Inflammatory macrophage (primary cell): Measurements from ENCODE around the gene CACNA1I.

Experiments
- DNase-seq, 2 donors: peaks; one replicate each; pipeline ENCODE4 v3.0.0-alpha.2; 2020 to 2022

CACNA1I gene

DNA sequence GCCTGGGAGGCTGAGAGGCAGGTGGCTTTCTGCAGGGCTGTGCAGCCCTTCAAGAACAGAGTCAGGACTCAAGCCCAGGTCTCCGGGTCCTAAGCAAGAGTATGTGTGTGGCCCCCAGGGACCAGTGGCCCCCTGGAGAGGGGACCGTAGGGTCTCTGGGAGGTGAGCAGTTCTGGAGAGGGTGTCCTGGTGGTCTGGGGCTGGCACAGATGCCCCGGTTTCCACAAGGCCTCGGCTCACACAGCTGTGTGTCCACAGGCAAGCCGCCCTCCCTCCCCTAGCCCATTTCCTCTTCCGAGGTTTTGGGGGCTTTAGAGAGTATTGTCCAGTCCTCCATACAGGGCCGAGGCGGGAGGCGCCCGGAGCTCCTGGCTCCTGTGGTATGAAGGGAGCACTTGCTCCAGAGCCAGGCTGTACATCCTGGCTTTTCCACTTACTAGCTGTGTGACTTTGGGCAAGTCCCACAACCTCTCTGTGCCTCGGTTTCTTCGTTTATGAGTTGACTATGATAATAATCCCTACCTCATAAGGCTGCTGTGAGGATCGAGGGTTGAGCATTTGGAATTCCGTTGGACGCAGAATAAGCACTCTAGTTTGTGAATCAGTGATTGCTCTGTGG lies 34.6 kb upstream of the CACNA1I start:
- no peak for DNase-seq

DNA sequence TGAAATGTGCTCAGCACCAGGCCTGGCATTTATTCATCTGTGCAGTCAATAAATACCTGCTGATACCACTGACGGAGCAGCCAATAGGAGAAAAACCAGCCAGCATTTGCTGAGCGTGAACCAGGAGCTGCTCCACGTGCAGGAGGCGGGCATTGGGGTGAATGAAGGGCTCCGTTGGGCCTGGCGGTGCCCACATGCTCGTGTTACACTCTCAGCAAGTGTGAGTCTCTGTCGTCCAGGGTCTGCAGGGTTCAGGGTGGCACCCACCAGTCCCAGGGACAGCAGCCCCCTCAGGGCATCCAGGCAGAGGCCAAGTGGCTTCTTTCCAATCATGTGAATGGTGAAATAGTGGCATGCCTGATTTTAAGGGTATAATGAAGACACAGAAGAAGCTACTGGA lies 33.8 kb upstream of the CACNA1I start:
- DNase-seq, result no peak

- DNase-seq, result no peak
Measured at GRCh38 chr22:39537975-39538374, 32.6 kb upstream of the CACNA1I start.

DNA sequence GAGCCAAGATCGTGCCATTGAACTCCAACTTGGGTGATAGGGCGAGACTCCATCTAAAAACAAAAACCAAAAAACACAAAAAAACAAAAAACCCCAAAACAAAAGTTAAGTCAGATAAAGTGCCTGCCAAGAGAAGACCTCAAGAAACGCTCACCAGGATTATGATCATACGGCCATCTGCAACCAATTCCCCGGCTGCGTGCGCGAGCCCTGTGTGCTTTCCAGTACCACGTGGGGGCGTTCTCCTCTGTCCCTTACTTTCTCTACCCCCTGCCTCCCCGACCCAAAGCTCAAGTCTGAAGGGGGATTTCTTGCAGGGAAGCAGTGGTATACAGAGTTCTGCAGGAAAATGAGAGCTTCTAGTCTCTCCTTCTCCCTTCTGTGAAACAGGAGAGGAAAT lies 27.5 kb upstream of the CACNA1I start:
- DNase-seq, result no peak

- DNase-seq, result peak; percentile 10 to 43
Measured at GRCh38 chr22:39545386-39546365, 24.9 kb upstream of the CACNA1I start.

DNA sequence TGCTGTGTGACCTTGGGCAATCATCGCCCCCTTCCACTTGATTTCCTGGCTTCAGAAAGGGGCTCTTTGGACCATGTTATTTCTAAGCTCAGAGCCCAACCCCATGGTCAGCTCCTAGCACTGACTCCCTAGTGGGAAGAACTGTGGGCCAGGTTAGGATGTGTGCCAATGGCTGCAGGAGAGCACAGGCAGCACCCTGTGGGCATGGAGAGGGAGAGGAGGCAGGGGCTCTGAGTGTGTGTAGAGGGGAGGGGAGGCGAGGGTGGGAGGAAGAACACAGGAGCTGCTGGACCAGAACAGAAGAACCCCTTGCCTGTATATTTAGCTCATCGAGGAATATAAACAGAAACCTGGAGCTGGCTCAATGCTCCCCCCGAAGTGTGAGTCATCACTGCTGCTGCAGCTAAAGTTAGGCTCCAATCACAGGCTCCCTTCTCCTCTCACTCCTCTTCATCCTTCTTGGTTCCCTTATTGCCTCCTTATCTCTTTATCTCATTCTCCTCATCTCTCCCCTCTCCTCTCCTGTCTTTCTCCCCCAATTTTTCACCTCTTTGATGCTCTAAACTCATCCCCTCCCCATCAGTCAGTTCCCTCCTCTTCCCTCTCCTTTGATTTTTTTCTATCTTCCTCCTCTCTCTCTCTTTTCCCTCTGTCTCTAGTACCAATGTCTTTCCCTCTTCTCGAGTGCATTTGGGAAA lies 23.5 kb upstream of the CACNA1I start:
- no peak for DNase-seq

- no peak for DNase-seq
Measured at GRCh38 chr22:39547587-39547947, 23.0 kb upstream of the CACNA1I start.

- DNase-seq, result no peak
Measured at GRCh38 chr22:39553429-39553828, 17.1 kb upstream of the CACNA1I start.

GRCh38 chr22:39554151-39554550 lies 16.4 kb upstream of the CACNA1I start:
- no peak for DNase-seq

DNA sequence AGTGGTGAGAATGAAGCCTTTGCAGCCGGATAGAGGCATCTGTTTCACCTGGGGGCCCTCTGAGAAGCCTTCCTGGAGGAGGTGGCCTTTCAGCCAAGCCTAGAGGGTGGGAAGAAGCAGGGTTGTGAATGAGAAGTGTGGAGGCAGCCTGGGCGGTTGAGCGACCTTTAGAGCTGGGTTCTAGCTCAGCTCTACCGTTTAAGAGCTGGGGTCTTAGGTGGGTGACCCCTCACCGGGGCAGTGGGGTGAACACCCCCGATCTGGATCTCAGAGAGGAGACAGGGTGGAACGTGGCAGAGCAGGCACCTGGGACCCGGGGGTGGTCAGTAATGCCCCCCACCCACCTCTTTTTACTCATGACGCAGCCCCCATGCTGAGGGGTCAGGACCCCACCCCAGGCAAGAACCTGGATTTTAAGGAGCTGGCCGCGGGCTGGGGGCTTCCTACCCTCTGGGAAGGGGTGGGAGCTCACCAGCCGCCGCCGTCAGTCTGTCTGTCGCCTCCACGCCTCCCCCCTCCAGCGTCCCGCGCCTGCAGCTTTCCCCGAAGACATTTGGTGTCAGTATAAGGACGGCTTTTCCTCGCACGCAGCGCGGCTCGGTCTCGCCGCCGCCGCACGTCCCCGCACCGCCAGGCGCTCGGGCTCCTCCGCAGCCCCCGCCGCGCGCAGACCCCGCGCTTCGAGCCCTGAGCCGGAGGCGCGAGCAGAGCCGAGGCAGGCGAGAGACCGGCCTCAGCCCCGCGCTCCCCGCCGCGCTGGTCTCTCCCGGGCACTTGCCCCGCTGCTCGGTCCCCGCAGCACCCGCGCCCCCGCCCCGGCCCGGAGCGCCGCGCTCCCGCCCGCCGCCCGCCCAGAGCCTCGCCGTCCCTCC lies 13.3 kb upstream of the CACNA1I start:
- no peak for DNase-seq

GRCh38 chr22:39558254-39558727 lies 12.3 kb upstream of the CACNA1I start:
- DNase-seq, result no peak

DNA sequence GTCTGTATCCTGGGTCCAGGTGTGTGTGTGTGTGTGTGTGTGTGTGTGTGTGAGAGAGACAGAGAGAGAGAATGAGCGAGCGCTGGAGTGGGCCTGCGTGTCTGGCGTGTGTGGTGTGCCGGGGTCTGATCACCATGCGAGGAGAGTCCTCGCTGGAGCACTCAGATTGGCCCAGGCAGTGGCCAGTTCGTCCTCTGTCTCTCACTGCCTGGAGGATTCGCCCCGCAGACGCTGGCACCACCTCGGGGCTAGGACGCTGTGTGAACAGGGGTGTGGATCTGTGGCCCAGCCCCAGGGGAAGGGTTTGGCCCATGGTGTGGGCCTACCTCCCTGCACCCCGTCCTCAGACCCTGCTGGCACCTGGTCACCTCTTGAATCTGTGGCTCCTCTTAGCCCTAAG lies 11.6 kb upstream of the CACNA1I start:
- no peak for DNase-seq

DNA sequence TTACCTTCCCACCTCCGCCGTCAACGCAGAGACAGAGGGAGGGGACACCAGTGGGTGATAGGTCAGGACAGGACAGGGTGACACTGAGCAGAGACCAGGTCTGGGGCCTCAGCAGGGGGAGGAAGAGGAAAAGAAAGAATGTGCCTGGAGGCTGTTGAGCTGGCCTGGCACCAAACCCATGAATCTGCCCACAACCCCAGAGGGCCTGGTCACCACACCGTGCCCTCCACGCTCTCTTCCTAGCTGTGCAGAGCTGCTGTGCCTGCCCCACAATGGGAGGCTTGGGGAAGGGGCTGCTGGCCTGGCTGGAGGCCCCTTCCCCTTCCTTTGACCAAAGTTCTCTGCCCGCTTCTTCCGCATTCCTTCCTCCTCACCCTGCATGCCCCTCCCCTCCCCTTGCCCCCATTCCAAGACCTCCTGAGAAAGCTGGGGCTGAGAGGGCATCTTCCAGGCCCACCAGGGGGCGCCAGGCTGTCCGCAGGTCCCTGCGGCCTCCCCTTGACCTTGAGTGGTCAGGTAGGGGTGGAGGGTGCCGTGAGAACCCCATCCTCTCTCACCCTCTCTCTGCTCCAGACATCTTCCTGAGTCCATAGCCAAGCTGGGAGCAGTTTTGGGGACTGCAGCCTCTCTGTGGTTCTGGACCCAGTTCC lies 11.0 kb upstream of the CACNA1I start:
- no peak for DNase-seq

DNA sequence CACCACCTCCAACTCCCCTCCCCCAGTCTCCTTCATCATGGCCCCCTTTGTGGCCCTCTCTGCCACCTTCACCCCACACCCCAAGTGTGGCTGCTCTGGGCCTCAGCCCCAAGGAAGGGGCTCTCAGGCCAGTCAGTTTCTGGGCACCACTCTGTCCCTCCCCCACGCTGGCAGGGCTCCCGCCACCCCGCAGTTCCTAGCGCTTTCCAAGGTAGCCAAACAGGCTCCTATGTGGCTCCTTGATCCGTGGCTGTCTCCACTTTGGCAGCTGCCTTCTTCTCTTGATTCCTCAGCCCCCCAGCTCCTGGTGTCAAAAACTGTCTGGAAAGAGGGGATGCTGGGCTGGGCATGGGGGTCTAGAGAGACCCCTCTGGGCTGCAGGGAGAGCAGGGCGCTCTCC lies 10.4 kb upstream of the CACNA1I start:
- DNase-seq, result no peak

- DNase-seq, result no peak
Measured at GRCh38 chr22:39562839-39563489, 7.6 kb upstream of the CACNA1I start.

DNA sequence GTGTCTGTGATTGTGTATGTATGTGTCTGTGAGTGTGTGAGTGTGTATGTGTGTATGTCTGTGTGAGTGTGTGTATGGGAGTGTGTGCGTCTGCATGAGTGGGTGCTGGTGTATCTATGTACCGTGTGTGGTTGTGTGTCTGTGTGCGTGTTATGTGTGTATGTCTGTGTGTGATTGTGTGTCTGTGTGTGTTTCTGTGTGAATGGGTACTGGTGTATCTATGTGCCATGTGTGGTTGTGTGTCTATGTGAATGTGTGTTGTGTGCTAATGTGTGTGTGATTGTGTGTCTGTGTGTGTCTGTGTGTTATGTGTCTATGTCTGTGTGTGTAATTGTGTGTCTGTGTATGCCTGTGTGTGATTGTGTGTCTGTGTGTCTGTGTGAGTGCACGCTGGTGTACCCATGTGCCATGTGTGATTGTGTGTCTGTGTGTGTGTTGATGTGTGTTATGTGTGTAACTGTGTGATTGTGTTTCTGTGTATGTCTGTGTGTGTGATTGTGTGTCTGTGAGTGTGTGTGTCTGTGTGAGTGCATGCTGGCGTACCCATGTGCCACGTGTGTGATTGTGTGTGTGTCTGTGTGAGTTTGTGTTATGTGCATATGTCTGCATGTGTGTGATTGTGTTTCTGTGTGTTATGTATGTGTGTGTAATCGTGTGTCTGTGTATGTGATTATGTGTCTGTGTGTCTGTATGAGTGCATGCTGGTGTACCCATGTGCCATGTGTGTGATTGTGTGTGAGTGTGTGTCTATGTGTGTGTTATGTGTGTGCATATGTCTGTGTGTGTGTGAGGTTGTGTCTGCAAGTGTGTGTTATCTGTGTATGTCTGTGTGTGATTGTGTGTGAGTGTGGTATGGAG lies 6.8 kb upstream of the CACNA1I start:
- DNase-seq, result no peak

DNA sequence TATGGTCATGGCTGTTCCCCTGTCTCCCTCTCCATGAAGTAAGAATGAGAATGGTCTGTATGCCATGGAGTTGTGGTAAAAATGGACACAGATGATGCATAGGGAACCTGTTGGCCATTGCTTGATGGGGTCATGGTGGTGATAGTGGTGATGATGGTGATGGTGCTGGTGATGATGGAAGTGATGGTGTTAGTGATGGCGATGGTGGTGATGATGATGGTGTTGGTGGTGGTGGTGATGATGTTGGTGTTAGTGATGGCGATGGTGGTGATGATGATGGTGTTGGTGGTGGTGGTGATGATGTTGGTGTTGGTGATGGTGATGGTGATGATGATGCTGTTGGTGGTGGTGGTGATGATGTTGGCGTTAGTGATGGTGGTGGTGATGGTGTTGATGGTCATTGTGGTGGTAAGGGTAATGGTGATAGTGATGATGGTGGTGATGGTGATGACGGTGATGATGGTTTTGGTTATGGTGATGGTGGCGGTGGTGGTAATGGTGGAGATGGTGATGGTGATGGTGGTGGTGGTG lies 5.1 kb upstream of the CACNA1I start:
- no peak for DNase-seq

- no peak for DNase-seq
Measured at GRCh38 chr22:39567135-39567946, 3.2 kb upstream of the CACNA1I start.
